HepG2 (cell line): ENCODE data around the gene ATRX.

Experiments
- CREB1 ChIP-seq, 2 experiments: fragments of 450-650 bp in 1 of 2; IDR thresholded peaks; 2 replicates each; pipeline ENCODE4 v1.6.1; 2016 to 2017; ENCODE audit warnings: control low read depth in 1 of 2, mild to moderate bottlenecking in 1 of 2, missing compliant biosample characterization in 1 of 2, missing genetic modification characterization in 1 of 2
- FOSL1 ChIP-seq: sonication (generic); formaldehyde crosslinking; IDR thresholded peaks from 2 replicates; pipeline ENCODE4 v1.9.0; 2021; ENCODE audit warnings: missing genetic modification reagents, borderline replicate concordance
- MIER2 ChIP-seq: IDR thresholded peaks from 2 replicates; pipeline ENCODE4 v1.6.1; 2016; ENCODE audit warnings: missing biosample characterization, missing genetic modification reagents
- POLR2A ChIP-seq, 2 experiments: IDR thresholded peaks; 2 replicates each; pipeline ENCODE4 v1.6.1; 2011; ENCODE audit warnings: low read depth in 2 of 2, low read length in 2 of 2, mild to moderate bottlenecking in 1 of 2, moderate library complexity in 1 of 2; ENCODE audit not compliant: insufficient read depth in 1 of 2
- RERE ChIP-seq: IDR thresholded peaks from 2 replicates; pipeline ENCODE4 v1.6.1; 2016; ENCODE audit warnings: low read depth, missing genetic modification reagents, missing compliant biosample characterization
- SIN3A ChIP-seq: IDR thresholded peaks from 2 replicates; pipeline ENCODE4 v1.6.1; 2011; ENCODE audit warnings: low read depth, mild to moderate bottlenecking, control low read depth, low read length, borderline replicate concordance
- TCF7L2 ChIP-seq: IDR thresholded peaks from 2 replicates; pipeline ENCODE4 v1.6.1; 2011; ENCODE audit warnings: mild to moderate bottlenecking, low read depth, low read length, moderate library complexity

- TF ChIP-seq RERE (no peak), FOSL1 (CRISPR knock-in tag) (no peak), TCF7L2 (no peak), CREB1 (IDR thresholded peaks at IDR 0.05) (no peak), CREB1 (CRISPR knock-in tag; IDR thresholded peaks at IDR 0.05) (no peak), POLR2A (IDR thresholded peaks at IDR 0.05; ENCODE audit: insufficient read depth in 1 of 2, low read depth in 2 of 2, low read length in 2 of 2) (no peak), SIN3A (no peak), MIER2 (CRISPR knock-in tag) (no peak)
Observed at GRCh38 chrX:77565278-77565677, 220.7 kb downstream of the ATRX start.
